Loucy (cell line): ENCODE data around the gene KAT2B.

Source experiments
- H2AFZ ChIP-seq: fragments of 200-600 bp; sonication (generic); 2 replicates; pipeline ENCODE4 v1.6.0; 2016; ENCODE audit warnings: antibody characterized with exemption, mild to moderate bottlenecking, low read length, moderate library complexity
- H3F3A ChIP-seq: fragments of 200-600 bp; 2 replicates; pipeline ENCODE4 v1.6.0; 2016; ENCODE audit warnings: antibody characterized with exemption, low read depth, mild to moderate bottlenecking
- H3K27me3 ChIP-seq: fragments of 200-600 bp; sonication (generic); 2 replicates; pipeline ENCODE4 v1.6.1; 2014; ENCODE audit warnings: low read length, mild to moderate bottlenecking; ENCODE audit not compliant: insufficient read depth, poor library complexity, severe bottlenecking
- H3K36me3 ChIP-seq: fragments of 200-600 bp; sonication (generic); 2 replicates; pipeline ENCODE4 v1.6.1; 2016; ENCODE audit warnings: low read length; ENCODE audit not compliant: insufficient read depth
- H3K4me1 ChIP-seq: fragments of 200-600 bp; sonication (generic); 2 replicates; pipeline ENCODE4 v1.5.1; 2014; ENCODE audit warnings: low read length, mild to moderate bottlenecking; ENCODE audit not compliant: insufficient read depth, poor library complexity, severe bottlenecking
- H3K4me2 ChIP-seq: fragments of 200-600 bp; sonication (generic); 2 replicates; pipeline ENCODE4 v1.6.0; 2014; ENCODE audit warnings: antibody characterized with exemption, low read length, low read depth, mild to moderate bottlenecking; ENCODE audit not compliant: poor library complexity, severe bottlenecking
- H3K4me3 ChIP-seq: fragments of 200-600 bp; sonication (generic); 2 replicates; pipeline ENCODE4 v1.5.1; 2014; ENCODE audit warnings: low read length, mild to moderate bottlenecking, mixed read lengths; ENCODE audit not compliant: poor library complexity, severe bottlenecking
- H3K79me2 ChIP-seq: fragments of 200-600 bp; sonication (generic); 2 replicates; pipeline ENCODE4 v1.6.1; 2014; ENCODE audit warnings: low read length; ENCODE audit not compliant: insufficient read depth
- H3K9ac ChIP-seq: fragments of 200-600 bp; sonication (generic); 2 replicates; pipeline ENCODE4 v1.6.0; 2014; ENCODE audit warnings: mild to moderate bottlenecking, low read depth, low read length, moderate library complexity; ENCODE audit not compliant: poor library complexity, severe bottlenecking
- H3K9me2 ChIP-seq: fragments of 200-600 bp; sonication (generic); replicated peaks from 2 replicates; pipeline ENCODE4 v1.6.1; 2016; ENCODE audit warnings: low read depth, low read length, mixed read lengths
- H3K9me3 ChIP-seq: fragments of 200-600 bp; sonication (generic); 2 replicates; pipeline ENCODE4 v1.6.1; 2014; ENCODE audit warnings: mild to moderate bottlenecking, antibody characterized with exemption, low read length, low read depth; ENCODE audit not compliant: insufficient read depth
- H4K20me1 ChIP-seq: fragments of 200-600 bp; sonication (generic); 2 replicates; pipeline ENCODE4 v1.6.0; 2014; ENCODE audit warnings: antibody characterized with exemption, low read length, mild to moderate bottlenecking; ENCODE audit not compliant: insufficient read depth, poor library complexity, severe bottlenecking
- CTCF ChIP-seq: fragments of 200-600 bp; sonication (generic); conservative IDR thresholded peaks from 2 replicates; pipeline ENCODE4 v1.5.1; 2014; ENCODE audit warnings: mild to moderate bottlenecking, antibody characterized with exemption, low read length
- EZH2phosphoT487 ChIP-seq: fragments of 200-600 bp; IDR thresholded peaks from 2 replicates; pipeline ENCODE4 v1.6.1; 2018; ENCODE audit warnings: antibody characterized with exemption, mild to moderate bottlenecking, moderate library complexity, borderline replicate concordance

The KAT2B gene

GRCh38 chr3:20146301-20146700, 106.1 kb downstream of the KAT2B start:
- Histone ChIP-seq H3K36me3 (no peaks in the 10 kb centered on the region; the same call in 1 of the 2 replicates), H3K4me1 (no peaks in the 10 kb centered on the region), H3K9ac (no peak overlapping the region), H3K4me3 (no peak overlapping the region), H3K9me2 (no peaks in the 10 kb centered on the region), H3K4me2 (no peak overlapping the region), H2AFZ (no peak overlapping the region), H4K20me1 (no peaks in the 10 kb centered on the region), H3K27me3 (no peaks in the 10 kb centered on the region), H3K79me2 (no peaks in the 10 kb centered on the region), H3K9me3 (no peaks in the 10 kb centered on the region), H3F3A (no peaks in the 10 kb centered on the region)
- TF ChIP-seq CTCF (no peak), EZH2phosphoT487 (no peak)

- Histone ChIP-seq H3K9ac (no peak overlapping the region), H4K20me1 (no peaks in the 10 kb centered on the region)
- TF ChIP-seq CTCF (no peak), EZH2phosphoT487 (no peak)
Observed at GRCh38 chr3:20147361-20147760, 107.1 kb downstream of the KAT2B start.

GRCh38 chr3:20148466-20148865, 108.2 kb downstream of the KAT2B start:
- Histone ChIP-seq H3K9me3 (no peaks in the 10 kb centered on the region), H3F3A (no peaks in the 10 kb centered on the region), H3K4me3 (no peak overlapping the region), H3K4me2 (no peak overlapping the region), H4K20me1 (no peaks in the 10 kb centered on the region), H3K9ac (no peak overlapping the region), H3K36me3 (peaks cover 5% of the 10 kb centered on the region; the same call in 1 of the 2 replicates), H3K79me2 (no peaks in the 10 kb centered on the region), H2AFZ (no peak overlapping the region), H3K27me3 (no peaks in the 10 kb centered on the region), H3K4me1 (no peaks in the 10 kb centered on the region), H3K9me2 (no peaks in the 10 kb centered on the region)
- TF ChIP-seq CTCF (no peak), EZH2phosphoT487 (no peak)

More at GRCh38 chr3:20147361-20147760, 107.1 kb downstream of the KAT2B start:
- Histone ChIP-seq H3K36me3 (no peaks in the 10 kb centered on the region; the same call in 1 of the 2 replicates), H3K79me2 (no peaks in the 10 kb centered on the region), H3K9me2 (no peaks in the 10 kb centered on the region), H3K27me3 (no peaks in the 10 kb centered on the region), H2AFZ (no peak overlapping the region), H3K4me2 (no peak overlapping the region), H3K4me3 (no peak overlapping the region), H3F3A (no peaks in the 10 kb centered on the region), H3K9me3 (no peaks in the 10 kb centered on the region), H3K4me1 (no peaks in the 10 kb centered on the region)
